KMS-11 (cell line): Measurements from ENCODE around the gene C10orf71.

Experiments
- H2AFZ ChIP-seq: fragments of 200-600 bp; sonication (generic); 2 replicates; pipeline ENCODE4 v1.6.1; 2016; ENCODE audit warnings: antibody characterized with exemption, mixed run types, low read depth
- H3K27ac ChIP-seq: fragments of 200-600 bp; sonication (generic); 2 replicates; pipeline ENCODE4 v1.6.1; 2016; ENCODE audit warnings: mild to moderate bottlenecking, mixed run types
- H3K27me3 ChIP-seq: fragments of 200-600 bp; sonication (generic); 2 replicates; pipeline ENCODE4 v1.6.1; 2017; ENCODE audit warnings: mild to moderate bottlenecking, low read depth, mixed run types, moderate library complexity; ENCODE audit not compliant: insufficient read depth
- H3K36me3 ChIP-seq: fragments of 200-600 bp; sonication (generic); 2 replicates; pipeline ENCODE4 v1.6.1; 2017; ENCODE audit warnings: mild to moderate bottlenecking, mixed run types; ENCODE audit not compliant: insufficient read depth
- H3K4me1 ChIP-seq: fragments of 200-600 bp; sonication (generic); 2 replicates; pipeline ENCODE4 v1.6.1; 2016; ENCODE audit warnings: mild to moderate bottlenecking, low read depth, mixed run types; ENCODE audit not compliant: poor library complexity, severe bottlenecking
- H3K4me2 ChIP-seq: fragments of 200-600 bp; sonication (generic); 2 replicates; pipeline ENCODE4 v1.7.0; 2016; ENCODE audit warnings: mild to moderate bottlenecking, mixed run types
- H3K4me3 ChIP-seq: fragments of 200-600 bp; sonication (generic); IDR thresholded peaks from 2 replicates; pipeline ENCODE4 v1.6.1; 2017; ENCODE audit warnings: low read depth, low read length, mixed read lengths; ENCODE audit not compliant: insufficient read depth
- H3K79me2 ChIP-seq: fragments of 200-600 bp; sonication (generic); 2 replicates; pipeline ENCODE4 v1.6.1; 2016; ENCODE audit warnings: low read depth, mixed run types; ENCODE audit not compliant: insufficient read depth
- H3K9ac ChIP-seq: fragments of 200-600 bp; sonication (generic); 2 replicates; pipeline ENCODE4 v1.6.1; 2016; ENCODE audit warnings: mild to moderate bottlenecking, mixed run types
- H4K20me1 ChIP-seq: fragments of 200-600 bp; sonication (generic); 2 replicates; pipeline ENCODE4 v1.6.1; 2016; ENCODE audit warnings: mild to moderate bottlenecking, mixed run types; ENCODE audit not compliant: insufficient read depth
- TF ChIP-seq, protein P1 (sequence below): fragments of 200-600 bp; sonication (generic); conservative IDR thresholded peaks from 2 replicates; pipeline ENCODE4 v1.6.1; 2017; ENCODE audit warnings: low read depth, mild to moderate bottlenecking, antibody characterized with exemption, low read length, moderate library complexity, mixed read lengths

C10orf71 gene

GRCh38 chr10:49312246-49312869 lies 13.4 kb downstream of the C10orf71 start:
- Histone ChIP-seq H3K9ac (no peak overlapping the region), H3K79me2 (no peaks in the 10 kb centered on the region), H2AFZ (no peak overlapping the region), H3K27me3 (no peaks in the 10 kb centered on the region), H3K4me1 (no peaks in the 10 kb centered on the region), H3K4me2 (no peak overlapping the region), H3K36me3 (no peaks in the 10 kb centered on the region), H3K27ac (no peak overlapping the region), H4K20me1 (no peaks in the 10 kb centered on the region), H3K4me3 (no peak overlapping the region)
- TF ChIP-seq, protein P1, sequence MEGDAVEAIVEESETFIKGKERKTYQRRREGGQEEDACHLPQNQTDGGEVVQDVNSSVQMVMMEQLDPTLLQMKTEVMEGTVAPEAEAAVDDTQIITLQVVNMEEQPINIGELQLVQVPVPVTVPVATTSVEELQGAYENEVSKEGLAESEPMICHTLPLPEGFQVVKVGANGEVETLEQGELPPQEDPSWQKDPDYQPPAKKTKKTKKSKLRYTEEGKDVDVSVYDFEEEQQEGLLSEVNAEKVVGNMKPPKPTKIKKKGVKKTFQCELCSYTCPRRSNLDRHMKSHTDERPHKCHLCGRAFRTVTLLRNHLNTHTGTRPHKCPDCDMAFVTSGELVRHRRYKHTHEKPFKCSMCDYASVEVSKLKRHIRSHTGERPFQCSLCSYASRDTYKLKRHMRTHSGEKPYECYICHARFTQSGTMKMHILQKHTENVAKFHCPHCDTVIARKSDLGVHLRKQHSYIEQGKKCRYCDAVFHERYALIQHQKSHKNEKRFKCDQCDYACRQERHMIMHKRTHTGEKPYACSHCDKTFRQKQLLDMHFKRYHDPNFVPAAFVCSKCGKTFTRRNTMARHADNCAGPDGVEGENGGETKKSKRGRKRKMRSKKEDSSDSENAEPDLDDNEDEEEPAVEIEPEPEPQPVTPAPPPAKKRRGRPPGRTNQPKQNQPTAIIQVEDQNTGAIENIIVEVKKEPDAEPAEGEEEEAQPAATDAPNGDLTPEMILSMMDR, result no peak

GRCh38 chr10:49313501-49314070 lies 14.6 kb downstream of the C10orf71 start:
- H3K4me1 ChIP-seq, result no peaks in the 10 kb centered on the region
- no peak overlapping the region for H3K4me2 ChIP-seq

DNA sequence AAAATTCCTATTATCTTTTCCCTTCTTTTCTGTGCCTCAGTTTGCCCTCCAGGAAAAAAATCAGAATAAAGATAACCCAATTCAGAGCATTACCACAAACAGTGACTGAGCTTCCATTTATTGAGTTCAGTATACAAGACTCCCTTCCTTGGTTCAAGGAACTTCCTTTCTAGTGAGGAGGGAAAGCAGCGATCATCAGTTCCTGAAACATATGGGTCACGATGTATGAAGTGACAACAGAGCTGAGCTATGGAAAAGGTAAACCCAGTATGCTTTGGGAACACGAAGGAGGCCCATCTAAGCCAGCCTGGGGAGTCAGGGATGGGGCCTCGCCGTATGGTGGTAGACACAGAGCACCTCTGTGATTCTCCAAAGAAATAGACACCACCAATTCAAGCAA lies 15.8 kb downstream of the C10orf71 start:
- Histone ChIP-seq H3K9ac (no peak overlapping the region), H3K27me3 (no peaks in the 10 kb centered on the region)

More at GRCh38 chr10:49313501-49314070, 14.6 kb downstream of the C10orf71 start:
- Histone ChIP-seq H3K79me2 (no peaks in the 10 kb centered on the region), H3K4me3 (no peak overlapping the region), H2AFZ (no peak overlapping the region), H3K9ac (no peak overlapping the region), H3K36me3 (no peaks in the 10 kb centered on the region), H3K27ac (no peak overlapping the region), H3K27me3 (no peaks in the 10 kb centered on the region), H4K20me1 (no peaks in the 10 kb centered on the region)
- TF ChIP-seq, protein P1, result no peak

DNA sequence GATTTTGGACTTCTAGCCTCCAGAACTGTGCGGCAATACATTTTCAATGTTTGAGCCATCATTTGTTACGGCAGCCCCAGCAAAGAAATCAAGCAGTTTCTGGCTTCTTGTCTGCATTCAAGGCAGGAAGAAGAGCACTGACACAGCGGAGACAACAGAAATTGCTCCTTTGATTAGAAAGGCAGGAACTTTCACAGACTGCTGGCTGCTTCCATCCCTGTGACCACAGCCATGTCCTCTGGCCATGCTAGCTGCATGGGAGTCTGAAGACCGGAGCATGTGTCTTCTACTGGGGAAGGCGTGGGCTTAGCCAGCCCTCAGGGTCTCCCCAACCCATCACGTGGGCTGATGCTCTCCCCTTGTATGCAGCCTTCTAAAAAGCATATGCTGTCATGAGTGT lies 19.1 kb downstream of the C10orf71 start:
- Histone ChIP-seq H3K27me3 (no peaks in the 10 kb centered on the region), H3K9ac (no peak overlapping the region), H3K4me2 (no peak overlapping the region), H2AFZ (no peak overlapping the region), H3K27ac (no peak overlapping the region), H4K20me1 (no peaks in the 10 kb centered on the region), H3K4me3 (no peak overlapping the region), H3K36me3 (no peaks in the 10 kb centered on the region), H3K4me1 (no peaks in the 10 kb centered on the region), H3K79me2 (no peaks in the 10 kb centered on the region)
- TF ChIP-seq, protein P1, result no peak

More for the DNA sequence above, 15.8 kb downstream of the C10orf71 start:
- H2AFZ ChIP-seq, result no peak overlapping the region
- no peaks in the 10 kb centered on the region for H3K4me1 ChIP-seq
- no peak overlapping the region for H3K27ac ChIP-seq
- no peaks in the 10 kb centered on the region for H4K20me1 ChIP-seq
- H3K4me2 ChIP-seq, result no peak overlapping the region
- TF ChIP-seq, protein P1, result no peak
- no peaks in the 10 kb centered on the region for H3K79me2 ChIP-seq
- no peak overlapping the region for H3K4me3 ChIP-seq
- H3K36me3 ChIP-seq, result no peaks in the 10 kb centered on the region
